ENCODE data around the gene CRABP1. TPM values are rescaled to one million over a fixed set of nuclear protein-coding genes. Genes with fewer than 3 reads are reported as not detected.

Gene CRABP1
- total and polyA plus RNA-seq, 2 donors from 2014 or later = 61.0 TPM; not detected in 1

DNA sequence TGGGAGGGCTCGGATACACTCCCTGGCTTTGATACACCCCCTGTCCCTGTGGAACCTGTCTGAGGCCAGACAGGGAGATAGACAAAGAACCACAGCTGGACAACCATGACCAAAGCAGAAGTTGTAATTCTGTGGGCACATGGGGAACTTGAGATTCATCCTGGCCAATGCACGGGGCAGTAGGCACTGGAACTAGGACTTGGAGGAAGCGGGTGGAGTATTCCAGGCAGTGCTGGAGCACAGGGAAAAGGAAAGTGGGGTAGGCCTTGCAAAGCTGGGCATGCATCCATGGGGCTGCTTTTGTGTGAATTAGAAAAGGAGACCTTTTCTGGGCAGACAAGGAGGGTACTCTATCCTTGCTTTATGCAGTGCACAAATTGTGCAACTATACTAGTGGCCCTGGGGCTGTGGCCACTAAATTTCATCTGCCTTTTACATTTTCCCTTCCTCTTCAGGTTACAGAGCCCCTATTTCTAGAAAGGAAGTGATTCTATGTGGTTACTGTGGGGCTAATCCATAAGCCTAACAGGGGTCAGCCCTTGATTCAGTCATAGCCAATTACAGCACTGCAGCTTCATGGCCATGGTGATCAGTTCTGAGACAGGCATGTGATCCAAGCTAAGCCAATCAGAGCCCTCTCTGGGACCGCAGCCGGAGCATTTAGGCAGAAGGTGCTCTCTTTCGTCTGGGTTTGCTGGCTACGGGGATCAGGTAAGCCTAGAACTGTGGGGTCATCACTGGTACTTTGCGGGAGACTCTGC lies 21.0 kb downstream of the CRABP1 start:
- Histone ChIP-seq H3K4me1 (ENCODE audit: control insufficient read depth in 2 of 3, insufficient read depth in 2 of 3, low read depth in 1 of 3, low read length in 3 of 3) (no peaks in the 10 kb centered on the region), H3K4me3 (ENCODE audit: low read length in 3 of 3) (no peak overlapping the region), H3K27me3 (ENCODE audit: control insufficient read depth, insufficient read depth, low read length) (no peaks in the 10 kb centered on the region), H3K9me3 (ENCODE audit: control insufficient read depth in 2 of 3, insufficient read depth in 1 of 3, low read length in 3 of 3) (no peaks in the 10 kb centered on the region), H3K36me3 (ENCODE audit: control insufficient read depth in 2 of 3, insufficient read depth in 3 of 3, low read length in 3 of 3) (no peaks in the 10 kb centered on the region), H3K27ac (ENCODE audit: low read depth in 2 of 2, low read length in 2 of 2) (no peak overlapping the region), H3K9ac (ENCODE audit: low read length in 3 of 3) (no peak overlapping the region)
- FAIRE-seq (no peak), DNase-seq (no peak)
- intact Hi-C loops (cut with DNase I) = no loop called here
- TF ChIP-seq CTCF (IDR thresholded peaks at IDR 0.05; ENCODE audit: borderline replicate concordance, extremely low read depth, insufficient read depth) = no peak

GRCh38 chr15:78361771-78362506 lies 21.8 kb downstream of the CRABP1 start:
- H3K4me1 ChIP-seq (ENCODE audit: control insufficient read depth in 2 of 3, insufficient read depth in 2 of 3, low read depth in 1 of 3, low read length in 3 of 3) = no peaks in the 10 kb centered on the region
- H3K36me3 ChIP-seq (ENCODE audit: control insufficient read depth in 2 of 3, insufficient read depth in 3 of 3, low read length in 3 of 3) = no peaks in the 10 kb centered on the region
- FAIRE-seq (no peak), DNase-seq (no peak)
- H3K9me3 ChIP-seq (ENCODE audit: control insufficient read depth in 2 of 3, insufficient read depth in 1 of 3, low read length in 3 of 3) = no peaks in the 10 kb centered on the region
- H3K27me3 ChIP-seq (ENCODE audit: control insufficient read depth, insufficient read depth, low read length) = no peaks in the 10 kb centered on the region
- no peak for TF ChIP-seq CTCF (IDR thresholded peaks at IDR 0.05; ENCODE audit: borderline replicate concordance, extremely low read depth, insufficient read depth)
- H3K4me3 ChIP-seq (ENCODE audit: low read length in 3 of 3) = no peak overlapping the region
- H3K27ac ChIP-seq (ENCODE audit: low read depth in 2 of 2, low read length in 2 of 2) = no peak overlapping the region
- intact Hi-C loops (cut with DNase I) = no loop called here
- H3K9ac ChIP-seq (ENCODE audit: low read length in 3 of 3) = no peak overlapping the region

GRCh38 chr15:78362716-78363380 lies 22.7 kb downstream of the CRABP1 start:
- TF ChIP-seq CTCF (IDR thresholded peaks at IDR 0.05; ENCODE audit: borderline replicate concordance, extremely low read depth, insufficient read depth) = no peak
- Histone ChIP-seq H3K9ac (ENCODE audit: low read length in 3 of 3) (no peak overlapping the region), H3K36me3 (ENCODE audit: control insufficient read depth in 2 of 3, insufficient read depth in 3 of 3, low read length in 3 of 3) (no peaks in the 10 kb centered on the region), H3K4me1 (ENCODE audit: control insufficient read depth in 2 of 3, insufficient read depth in 2 of 3, low read depth in 1 of 3, low read length in 3 of 3) (no peaks in the 10 kb centered on the region), H3K9me3 (ENCODE audit: control insufficient read depth in 2 of 3, insufficient read depth in 1 of 3, low read length in 3 of 3) (no peaks in the 10 kb centered on the region), H3K4me3 (ENCODE audit: low read length in 3 of 3) (no peak overlapping the region), H3K27ac (ENCODE audit: low read depth in 2 of 2, low read length in 2 of 2) (no peak overlapping the region), H3K27me3 (ENCODE audit: control insufficient read depth, insufficient read depth, low read length) (no peaks in the 10 kb centered on the region)
- FAIRE-seq (no peak), DNase-seq (no peak)
- intact Hi-C loops (cut with DNase I) = no loop called here
